HUES6 (cell line): ENCODE data around the gene PRPF19.
A peak's percentile ranks its signal among the peaks of the same experiment; 100 is the strongest.

ENCODE experiments used
- H3K27ac ChIP-seq: 2 replicates; pipeline ENCODE4 v1.7.0; 2013; ENCODE audit warnings: low read depth, mild to moderate bottlenecking, low read length, inconsistent platforms
- H3K27me3 ChIP-seq: 2 replicates; pipeline ENCODE4 v1.6.1; 2013; ENCODE audit warnings: low read length; ENCODE audit not compliant: control insufficient read depth, insufficient read depth
- H3K36me3 ChIP-seq: 2 replicates; pipeline ENCODE4 v1.6.1; 2013; ENCODE audit warnings: low read length; ENCODE audit not compliant: control insufficient read depth, insufficient read depth
- H3K4me1 ChIP-seq: 2 replicates; pipeline ENCODE4 v1.6.1; 2013; ENCODE audit warnings: low read length; ENCODE audit not compliant: control insufficient read depth, insufficient read depth
- H3K4me3 ChIP-seq: 2 replicates; pipeline ENCODE4 v1.5.1; 2013; ENCODE audit warnings: low read depth, low read length
- H3K9ac ChIP-seq: one replicate; pipeline ENCODE4 v1.6.1; 2013; ENCODE audit warnings: mild to moderate bottlenecking, low read length
- H3K9me3 ChIP-seq: 2 replicates; pipeline ENCODE4 v1.6.1; 2013; ENCODE audit warnings: low read depth, low read length; ENCODE audit not compliant: control insufficient read depth, insufficient read depth

The PRPF19 gene

GRCh38 chr11:60845338-60845737, 61.0 kb downstream of the PRPF19 start:
- Histone ChIP-seq H3K27ac (no peak overlapping the region), H3K4me1 (peaks cover 24% of the 10 kb centered on the region), H3K27me3 (no peaks in the 10 kb centered on the region), H3K9me3 (no peaks in the 10 kb centered on the region), H3K9ac (no peak overlapping the region), H3K36me3 (peaks cover 46% of the 10 kb centered on the region), H3K4me3 (no peak overlapping the region)

DNA sequence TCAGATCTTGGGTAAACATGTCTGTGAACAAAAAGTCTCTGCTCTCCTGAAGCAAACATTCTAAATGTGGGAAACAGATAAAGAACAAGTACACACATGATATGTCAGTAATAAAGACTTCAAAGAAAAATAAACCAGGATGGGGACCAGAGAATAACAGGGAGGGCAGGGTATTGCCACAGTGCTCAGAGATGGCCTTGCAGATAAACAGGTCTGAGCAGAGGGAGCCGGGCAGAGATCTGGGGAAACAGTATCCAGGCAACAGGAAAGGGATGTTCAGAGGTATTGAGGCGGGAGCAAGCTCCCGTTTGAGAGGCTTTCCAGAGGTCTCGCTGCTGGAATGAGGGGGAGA, 61.5 kb downstream of the PRPF19 start:
- Histone ChIP-seq H3K27me3 (no peaks in the 10 kb centered on the region), H3K27ac (no peak overlapping the region), H3K9ac (no peak overlapping the region), H3K4me1 (peaks cover 24% of the 10 kb centered on the region), H3K4me3 (peak overlapping the region; percentile 92), H3K9me3 (no peaks in the 10 kb centered on the region), H3K36me3 (peaks cover 41% of the 10 kb centered on the region)

GRCh38 chr11:60844045-60844869, 62.1 kb downstream of the PRPF19 start:
- Histone ChIP-seq H3K9ac (peak overlapping the region; percentile 92), H3K36me3 (peaks cover 35% of the 10 kb centered on the region), H3K9me3 (no peaks in the 10 kb centered on the region), H3K27me3 (no peaks in the 10 kb centered on the region), H3K4me3 (peak overlapping the region; percentile 92), H3K4me1 (peaks cover 24% of the 10 kb centered on the region), H3K27ac (no peak overlapping the region)

GRCh38 chr11:60842668-60843600, 63.5 kb downstream of the PRPF19 start:
- peak overlapping the region; percentile 48; the same call in 1 of the 2 replicates for H3K27ac ChIP-seq
- H3K4me3 ChIP-seq: peak overlapping the region; percentile 92
- peaks cover 24% of the 10 kb centered on the region for H3K4me1 ChIP-seq

DNA sequence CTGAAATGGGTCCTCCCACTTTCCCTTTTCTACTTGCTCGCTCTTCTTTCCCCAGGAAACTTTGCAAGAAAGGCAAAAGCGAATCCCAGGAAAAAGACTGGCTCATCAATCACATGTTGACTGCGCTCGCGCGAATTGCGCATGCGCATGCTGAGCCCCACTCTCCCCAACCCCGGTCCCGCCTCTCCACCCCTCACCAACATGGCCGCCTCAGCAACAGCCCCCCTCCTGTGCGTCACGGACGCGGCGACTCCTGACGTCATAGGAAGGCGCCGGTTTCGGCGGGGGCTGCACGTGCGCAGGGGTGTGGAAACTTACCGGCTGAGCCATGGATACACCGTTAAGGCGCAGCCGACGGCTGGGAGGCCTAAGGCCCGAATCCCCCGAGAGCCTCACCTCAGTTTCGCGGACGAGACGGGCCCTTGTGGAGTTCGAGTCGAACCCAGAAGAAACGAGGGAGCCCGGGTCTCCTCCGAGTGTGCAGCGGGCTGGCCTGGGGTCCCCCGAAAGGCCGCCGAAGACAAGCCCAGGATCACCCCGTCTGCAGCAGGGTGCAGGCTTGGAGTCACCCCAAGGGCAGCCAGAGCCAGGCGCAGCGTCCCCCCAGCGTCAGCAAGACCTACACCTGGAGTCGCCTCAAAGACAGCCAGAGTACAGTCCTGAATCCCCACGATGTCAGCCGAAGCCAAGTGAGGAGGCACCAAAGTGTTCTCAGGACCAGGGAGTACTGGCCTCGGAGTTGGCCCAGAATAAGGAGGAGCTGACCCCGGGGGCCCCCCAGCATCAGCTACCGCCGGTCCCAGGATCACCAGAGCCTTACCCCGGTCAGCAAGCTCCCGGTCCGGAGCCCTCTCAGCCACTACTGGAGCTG, 64.4 kb downstream of the PRPF19 start, which contains the start of gene CCDC86:
Gene CCDC86, plus strand, starts transcription at position 317 of the 871 bp plus-strand sequence. Its CDS starts 12 bp downstream, at position 329.
- H3K9ac ChIP-seq: peak within 1 kb of the TSS; percentile 92
- peaks cover 24% of the 10 kb centered on the region for H3K4me1 ChIP-seq
- H3K4me3 ChIP-seq: peak within 1 kb of the TSS; percentile 92
- peaks cover 13% of the 10 kb centered on the region for H3K36me3 ChIP-seq
- no peaks in the 10 kb centered on the region for H3K27me3 ChIP-seq
- H3K9me3 ChIP-seq: no peaks in the 10 kb centered on the region
- H3K27ac ChIP-seq: peak within 1 kb of the TSS; percentile 59; the same call in 1 of the 2 replicates

More at GRCh38 chr11:60842668-60843600, 63.5 kb downstream of the PRPF19 start:
- Histone ChIP-seq H3K9ac (peak overlapping the region; percentile 92), H3K27me3 (no peaks in the 10 kb centered on the region), H3K36me3 (peaks cover 22% of the 10 kb centered on the region), H3K9me3 (no peaks in the 10 kb centered on the region)
